GM13976 (cell line): Measurements from ENCODE around the gene MESP1.
"Not testable (repeated sequence)": the region's sequence is repeated elsewhere in the genome, so short reads cannot be mapped to it uniquely, and the experiment has no call there.

ENCODE experiments used
- DNase-seq: peaks from one replicate; pipeline ENCODE4 v3.0.0; 2012; ENCODE audit warnings: low spot score
- in situ Hi-C: fragments of 300-500 bp; cut with MboI; formaldehyde crosslinking; loops from one replicate; pipeline ENCODE4 v1.12.0; 2022; ENCODE audit warnings: low sequenced_read_pairs, mixed read lengths, inconsistent platforms; ENCODE audit not compliant: unreplicated experiment
- TF ChIP-seq, protein P1 (sequence below): IDR thresholded peaks from 2 replicates; pipeline ENCODE4 v1.5.1; 2012; ENCODE audit warnings: borderline replicate concordance, mild to moderate bottlenecking; ENCODE audit not compliant: insufficient read depth; ENCODE audit errors: extremely low read depth, missing control alignments, control extremely low read depth

MESP1 gene

GRCh38 chr15:89794627-89795241 is 43.7 kb upstream of the MESP1 start:
- in situ Hi-C loops: no loop called here
- no peak for DNase-seq
- TF ChIP-seq, protein P1, sequence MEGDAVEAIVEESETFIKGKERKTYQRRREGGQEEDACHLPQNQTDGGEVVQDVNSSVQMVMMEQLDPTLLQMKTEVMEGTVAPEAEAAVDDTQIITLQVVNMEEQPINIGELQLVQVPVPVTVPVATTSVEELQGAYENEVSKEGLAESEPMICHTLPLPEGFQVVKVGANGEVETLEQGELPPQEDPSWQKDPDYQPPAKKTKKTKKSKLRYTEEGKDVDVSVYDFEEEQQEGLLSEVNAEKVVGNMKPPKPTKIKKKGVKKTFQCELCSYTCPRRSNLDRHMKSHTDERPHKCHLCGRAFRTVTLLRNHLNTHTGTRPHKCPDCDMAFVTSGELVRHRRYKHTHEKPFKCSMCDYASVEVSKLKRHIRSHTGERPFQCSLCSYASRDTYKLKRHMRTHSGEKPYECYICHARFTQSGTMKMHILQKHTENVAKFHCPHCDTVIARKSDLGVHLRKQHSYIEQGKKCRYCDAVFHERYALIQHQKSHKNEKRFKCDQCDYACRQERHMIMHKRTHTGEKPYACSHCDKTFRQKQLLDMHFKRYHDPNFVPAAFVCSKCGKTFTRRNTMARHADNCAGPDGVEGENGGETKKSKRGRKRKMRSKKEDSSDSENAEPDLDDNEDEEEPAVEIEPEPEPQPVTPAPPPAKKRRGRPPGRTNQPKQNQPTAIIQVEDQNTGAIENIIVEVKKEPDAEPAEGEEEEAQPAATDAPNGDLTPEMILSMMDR: no peak

DNA sequence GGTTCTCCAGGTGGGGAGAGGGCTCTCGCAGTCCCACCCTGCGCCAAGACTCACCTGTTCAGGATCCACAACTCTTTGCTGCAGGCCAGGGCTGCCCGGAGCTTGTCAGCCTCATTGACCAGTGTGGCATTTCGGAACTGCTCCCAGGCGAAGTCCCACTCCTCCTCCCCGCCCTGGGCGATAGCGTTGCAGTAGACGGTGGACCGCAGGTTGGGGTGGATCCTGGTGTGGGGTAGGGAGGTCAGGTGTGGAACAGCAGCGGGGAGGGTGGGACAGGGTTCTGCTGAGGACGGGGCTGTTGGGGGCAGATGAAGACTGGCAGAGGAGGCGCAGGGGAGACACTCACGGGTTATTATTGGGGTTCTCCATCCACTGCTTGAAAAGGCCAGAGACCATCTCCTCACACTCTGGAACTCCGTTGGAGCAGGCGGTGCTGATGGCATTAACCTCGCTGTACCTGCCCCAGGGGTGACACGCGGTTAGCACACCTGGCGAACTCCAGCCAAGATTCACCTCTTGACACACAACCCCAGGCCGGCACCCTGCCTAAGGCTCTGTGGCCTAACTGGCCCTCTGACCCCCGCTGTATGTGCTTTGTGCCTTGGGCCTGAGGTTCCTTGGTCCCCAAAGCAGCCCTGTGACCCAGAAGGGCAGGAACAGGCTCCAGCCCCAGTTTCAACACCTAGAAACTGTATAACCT is 41.2 kb upstream of the MESP1 start:
- TF ChIP-seq, protein P1: no peak
- in situ Hi-C loops: no loop called here
- DNase-seq: no peak

DNA sequence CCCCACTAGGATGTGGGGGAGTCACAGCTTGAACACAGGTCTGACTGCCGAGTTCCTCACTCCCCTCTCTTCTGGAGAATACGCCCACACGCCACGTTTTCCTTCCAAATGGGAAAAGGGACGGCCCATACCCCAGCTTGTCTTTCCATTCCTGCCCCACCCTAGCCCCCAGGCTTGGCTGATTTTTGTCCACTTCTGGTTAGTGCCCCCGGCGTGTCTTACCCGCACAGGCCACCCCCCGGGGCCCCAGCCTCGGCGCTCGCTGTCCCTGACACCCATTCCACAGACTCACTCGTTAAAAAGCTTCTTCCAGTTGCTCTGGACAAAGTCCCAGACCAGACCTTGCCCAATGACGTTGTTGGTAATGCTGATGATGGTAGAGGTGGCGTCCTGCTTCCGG is 39.6 kb upstream of the MESP1 start:
- TF ChIP-seq, protein P1: no peak
- DNase-seq: no peak
- in situ Hi-C loops: no loop called here

DNA sequence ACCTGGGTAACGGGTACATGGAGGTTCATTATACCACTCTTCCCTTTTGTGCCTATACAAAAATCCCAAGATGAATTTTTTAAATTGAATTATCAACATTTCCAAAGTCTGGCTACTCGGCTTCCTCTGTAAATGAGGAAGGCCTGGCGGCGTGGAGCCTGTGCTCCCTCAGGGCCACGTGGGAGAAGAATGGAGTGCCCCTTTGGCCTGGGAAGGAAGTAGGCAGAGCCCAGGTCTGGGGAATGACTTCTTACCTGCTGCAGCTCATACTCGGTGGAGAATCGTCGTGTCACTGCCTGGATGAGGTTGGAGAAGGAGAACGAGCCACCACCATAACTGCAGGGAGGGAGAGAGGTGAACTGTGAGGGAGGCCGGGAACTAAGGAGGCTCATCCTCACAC is 39.2 kb upstream of the MESP1 start:
- TF ChIP-seq, protein P1: no peak
- in situ Hi-C loops: no loop called here
- DNase-seq: no peak

GRCh38 chr15:89788585-89788984 is 37.5 kb upstream of the MESP1 start:
- DNase-seq, in situ Hi-C loops: not testable (repeated sequence)

GRCh38 chr15:89787944-89788343 is 36.9 kb upstream of the MESP1 start:
- in situ Hi-C loops: no loop called here
- no peak for DNase-seq
- TF ChIP-seq, protein P1: no peak

- in situ Hi-C loops: no loop called here
- no peak for DNase-seq
- TF ChIP-seq, protein P1: no peak
Observed at GRCh38 chr15:89785774-89786140, 34.7 kb upstream of the MESP1 start.
